Upper lobe of left lung (tissue), 4 donors: ENCODE data around the gene SAXO1.

ENCODE experiments used
- CTCF ChIP-seq, 6 experiments: fragments of 450-650 bp in 4 of 6; fragments of 200-600 bp in 2 of 6; sonication (generic) in 2 of 6; IDR thresholded peaks; one replicate each; pipeline ENCODE4 v1.5.1; 2016 to 2019; ENCODE audit warnings: antibody characterized with exemption in 6 of 6
- POLR2AphosphoS5 ChIP-seq, 2 donors: sonication (generic); formaldehyde crosslinking; IDR thresholded peaks; one replicate each; pipeline ENCODE4 v1.5.1; 2017; ENCODE audit warnings: antibody characterized with exemption in 2 of 2

- no peak for TF ChIP-seq CTCF (IDR thresholded peaks at IDR 0.05)
- TF ChIP-seq POLR2AphosphoS5 (IDR thresholded peaks at IDR 0.05), result no peak
These were observed 33.7 kb downstream of the SAXO1 start for GRCh38 chr9:18999173-18999785.
